ENCODE measurements around the gene BRSK2.

GRCh38 chr11:1419811-1420210 is 30.1 kb downstream of the BRSK2 start:
- TF ChIP-seq CTCF (IDR thresholded peaks at IDR 0.05) (no peak), POLR2A (IDR thresholded peaks at IDR 0.05) (no peak)
